ENCODE measurements around the gene TMOD1.

The TMOD1 gene

GRCh38 chr9:97517331-97518089, 16.0 kb downstream of the TMOD1 start:
- DNase-seq (ENCODE audit: low spot score), result no peak

- no peak for DNase-seq (ENCODE audit: low spot score)
Measured at GRCh38 chr9:97518166-97518908, 16.9 kb downstream of the TMOD1 start.

- DNase-seq (ENCODE audit: low spot score), result no peak
Measured at GRCh38 chr9:97518909-97519307, 17.4 kb downstream of the TMOD1 start.

GRCh38 chr9:97519441-97519970, 18.0 kb downstream of the TMOD1 start:
- DNase-seq (ENCODE audit: low spot score), result no peak

GRCh38 chr9:97521576-97522333, 20.3 kb downstream of the TMOD1 start:
- no peak for DNase-seq (ENCODE audit: low spot score)

GRCh38 chr9:97524424-97524823, 23.0 kb downstream of the TMOD1 start:
- no peak for DNase-seq (ENCODE audit: low spot score)

- DNase-seq (ENCODE audit: low spot score), result no peak
Measured at GRCh38 chr9:97525451-97525850, 24.0 kb downstream of the TMOD1 start.

GRCh38 chr9:97526895-97527575, 25.6 kb downstream of the TMOD1 start:
- no peak for DNase-seq (ENCODE audit: low spot score)

- no peak for DNase-seq (ENCODE audit: low spot score)
Measured at GRCh38 chr9:97527626-97528528, 26.4 kb downstream of the TMOD1 start.

GRCh38 chr9:97528529-97529230, 27.2 kb downstream of the TMOD1 start:
- no peak for DNase-seq (ENCODE audit: low spot score)

- no peak for DNase-seq (ENCODE audit: low spot score)
Measured at GRCh38 chr9:97529363-97530076, 28.1 kb downstream of the TMOD1 start.

GRCh38 chr9:97531888-97532376, 30.5 kb downstream of the TMOD1 start:
- DNase-seq (ENCODE audit: low spot score), result no peak

- no peak for DNase-seq (ENCODE audit: low spot score)
Measured at GRCh38 chr9:97534185-97534584, 32.7 kb downstream of the TMOD1 start.

GRCh38 chr9:97534961-97535594, 33.6 kb downstream of the TMOD1 start:
- no peak for DNase-seq (ENCODE audit: low spot score)

GRCh38 chr9:97535771-97536170, 34.3 kb downstream of the TMOD1 start:
- no peak for DNase-seq (ENCODE audit: low spot score)

GRCh38 chr9:97536480-97536879, 35.0 kb downstream of the TMOD1 start:
- no peak for DNase-seq (ENCODE audit: low spot score)

GRCh38 chr9:97543561-97543960, 42.1 kb downstream of the TMOD1 start:
- no peak for DNase-seq (ENCODE audit: low spot score)

- DNase-seq (ENCODE audit: low spot score), result no peak
Measured at GRCh38 chr9:97545486-97545885, 44.0 kb downstream of the TMOD1 start.
